DOHH2 (cell line): ENCODE results near the gene PTGDR2.

Experiments
- H3F3A ChIP-seq: fragments of 200-600 bp; sonication (generic), shearing (Covaris generic); 2 replicates; pipeline ENCODE4 v1.6.0; 2016; ENCODE audit warnings: antibody characterized with exemption, mild to moderate bottlenecking; ENCODE audit not compliant: control insufficient read depth, insufficient read depth
- H3K27ac ChIP-seq: fragments of 200-600 bp; sonication (generic); 2 replicates; pipeline ENCODE4 v1.5.1; 2014; ENCODE audit warnings: low read depth, mild to moderate bottlenecking, low read length, moderate library complexity
- H3K27me3 ChIP-seq: fragments of 200-600 bp; sonication (generic); 2 replicates; pipeline ENCODE4 v1.6.1; 2014; ENCODE audit warnings: mild to moderate bottlenecking, low read length, mixed read lengths; ENCODE audit not compliant: control insufficient read depth
- H3K36me3 ChIP-seq: fragments of 200-600 bp; sonication (generic); 2 replicates; pipeline ENCODE4 v1.6.1; 2014; ENCODE audit warnings: mild to moderate bottlenecking, low read length, moderate library complexity, mixed read lengths; ENCODE audit not compliant: control insufficient read depth
- H3K4me1 ChIP-seq: fragments of 200-600 bp; sonication (generic); 2 replicates; pipeline ENCODE4 v1.6.1; 2014; ENCODE audit warnings: mild to moderate bottlenecking, low read length, mixed read lengths; ENCODE audit not compliant: control insufficient read depth
- H3K4me2 ChIP-seq: fragments of 200-600 bp; sonication (generic); 2 replicates; pipeline ENCODE4 v1.6.0; 2014; ENCODE audit warnings: mild to moderate bottlenecking, low read length, moderate library complexity
- H3K4me3 ChIP-seq: fragments of 200-600 bp; sonication (generic); 2 replicates; pipeline ENCODE4 v1.5.1; 2014; ENCODE audit warnings: mild to moderate bottlenecking, low read length, mixed read lengths
- H3K79me2 ChIP-seq: fragments of 200-600 bp; sonication (generic); 2 replicates; pipeline ENCODE4 v1.6.1; 2014; ENCODE audit warnings: mild to moderate bottlenecking, low read length, mixed read lengths; ENCODE audit not compliant: control insufficient read depth
- H3K9me2 ChIP-seq: fragments of 200-600 bp; sonication (generic); replicated peaks from 2 replicates; pipeline ENCODE4 v1.6.1; 2014; ENCODE audit warnings: mild to moderate bottlenecking, low read length, mixed read lengths; ENCODE audit not compliant: control insufficient read depth
- H3K9me3 ChIP-seq: fragments of 200-600 bp; sonication (generic); 2 replicates; pipeline ENCODE4 v1.6.1; 2014; ENCODE audit warnings: antibody characterized with exemption, low read length, mixed read lengths; ENCODE audit not compliant: control insufficient read depth, insufficient read depth
- H4K20me1 ChIP-seq: fragments of 200-600 bp; sonication (generic); 2 replicates; pipeline ENCODE4 v1.6.0; 2014; ENCODE audit warnings: low read depth, mild to moderate bottlenecking, antibody characterized with exemption, low read length, moderate library complexity; ENCODE audit not compliant: control insufficient read depth, insufficient read depth
- CTCF ChIP-seq: fragments of 200-600 bp; sonication (generic); IDR thresholded peaks from one replicate; pipeline ENCODE4 v1.5.1; 2014; ENCODE audit warnings: antibody characterized with exemption, mild to moderate bottlenecking, low read depth, low read length; ENCODE audit not compliant: poor library complexity, severe bottlenecking
- EZH2phosphoT487 ChIP-seq: fragments of 200-600 bp; sonication (generic); IDR thresholded peaks from 2 replicates; pipeline ENCODE4 v1.6.1; 2017; ENCODE audit warnings: borderline replicate concordance, mild to moderate bottlenecking, antibody characterized with exemption, low read length, moderate library complexity, mixed read lengths

The PTGDR2 gene

DNA sequence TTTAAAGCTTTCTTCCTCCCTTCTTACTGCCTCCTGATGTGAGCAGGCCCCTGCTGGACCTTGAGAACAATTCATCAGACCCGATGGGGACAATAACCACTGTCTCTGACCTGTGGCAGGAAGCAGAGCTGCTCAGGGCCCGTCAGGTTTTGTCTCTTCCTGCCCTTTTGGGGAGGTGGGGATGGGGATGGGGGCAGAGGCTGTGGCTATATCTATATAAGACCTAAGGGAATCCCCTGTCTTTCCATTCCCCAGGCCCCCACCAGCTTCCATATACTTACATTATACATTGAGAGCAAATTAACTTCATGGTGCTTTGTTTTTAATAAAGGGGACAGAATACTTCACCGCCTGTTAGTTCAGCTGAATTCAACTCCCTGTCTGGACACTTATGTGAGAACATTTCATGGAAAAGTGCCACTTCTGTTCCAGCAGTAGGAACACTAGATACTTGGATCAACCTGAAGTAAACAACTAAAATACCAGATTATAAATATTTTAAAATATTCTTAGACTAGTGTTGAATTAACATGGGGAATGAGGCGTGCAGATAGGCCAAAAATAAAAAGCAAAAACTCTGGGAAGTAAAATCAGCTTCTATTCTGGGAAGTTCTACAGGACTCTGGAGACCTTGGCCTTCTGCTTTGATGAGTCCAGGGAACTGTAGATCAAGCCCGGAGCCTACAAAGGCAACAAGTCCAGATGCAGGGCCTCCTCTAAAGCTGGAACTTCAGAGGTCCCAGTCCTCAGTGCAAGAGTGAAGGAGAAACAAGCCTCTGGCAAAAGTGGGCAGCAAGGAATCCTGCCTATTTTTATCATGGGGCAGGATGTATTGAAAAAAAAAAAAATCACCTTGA is 22.7 kb upstream of the PTGDR2 start:
- TF ChIP-seq EZH2phosphoT487 (no peak), CTCF (no peak)
- no peaks in the 10 kb centered on the region for H3K79me2 ChIP-seq
- H3K27ac ChIP-seq: no peak overlapping the region
- H3F3A ChIP-seq: no peaks in the 10 kb centered on the region
- H3K4me1 ChIP-seq: no peaks in the 10 kb centered on the region
- H3K27me3 ChIP-seq: no peaks in the 10 kb centered on the region
- H3K4me3 ChIP-seq: no peak overlapping the region
- no peaks in the 10 kb centered on the region for H4K20me1 ChIP-seq
- H3K9me2 ChIP-seq: no peaks in the 10 kb centered on the region
- H3K9me3 ChIP-seq: no peaks in the 10 kb centered on the region
- peaks cover 15% of the 10 kb centered on the region for H3K36me3 ChIP-seq
- H3K4me2 ChIP-seq: no peak overlapping the region

DNA sequence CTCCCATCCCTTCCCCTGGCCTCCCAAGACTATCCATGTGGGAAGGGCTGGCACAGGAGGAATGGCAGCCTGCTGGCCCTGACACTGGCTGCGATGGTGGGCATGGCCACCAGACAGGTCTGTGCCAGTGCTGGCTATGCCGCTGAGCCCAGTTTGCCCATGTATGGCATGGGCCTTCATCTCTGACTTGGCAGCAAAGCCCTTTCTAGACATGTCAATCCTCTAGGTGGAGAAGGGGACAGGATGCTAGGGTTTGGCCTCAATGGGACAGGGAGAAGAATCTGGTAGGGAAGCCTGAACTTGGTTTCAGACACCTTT is 20.4 kb upstream of the PTGDR2 start:
- Histone ChIP-seq H3K4me1 (no peaks in the 10 kb centered on the region), H3F3A (no peaks in the 10 kb centered on the region), H3K79me2 (no peaks in the 10 kb centered on the region), H3K4me2 (no peak overlapping the region), H3K27me3 (no peaks in the 10 kb centered on the region), H4K20me1 (no peaks in the 10 kb centered on the region), H3K27ac (no peak overlapping the region), H3K4me3 (no peak overlapping the region), H3K9me3 (no peaks in the 10 kb centered on the region), H3K36me3 (peaks cover 15% of the 10 kb centered on the region), H3K9me2 (no peaks in the 10 kb centered on the region)
- TF ChIP-seq CTCF: no peak
- no peak for TF ChIP-seq EZH2phosphoT487

GRCh38 chr11:60875366-60876167 is 19.8 kb upstream of the PTGDR2 start:
- H3F3A ChIP-seq: no peaks in the 10 kb centered on the region
- H3K27ac ChIP-seq: no peak overlapping the region
- no peaks in the 10 kb centered on the region for H3K4me1 ChIP-seq
- TF ChIP-seq CTCF (no peak), EZH2phosphoT487 (no peak)
- no peaks in the 10 kb centered on the region for H3K9me2 ChIP-seq
- no peaks in the 10 kb centered on the region for H3K79me2 ChIP-seq
- no peaks in the 10 kb centered on the region for H4K20me1 ChIP-seq
- no peak overlapping the region for H3K4me3 ChIP-seq
- H3K27me3 ChIP-seq: no peaks in the 10 kb centered on the region
- H3K36me3 ChIP-seq: peaks cover 10% of the 10 kb centered on the region; the same call in 1 of the 2 replicates
- no peak overlapping the region for H3K4me2 ChIP-seq
- no peaks in the 10 kb centered on the region for H3K9me3 ChIP-seq
